Measurements from ENCODE around the gene CDH7. TPM values are rescaled to one million over a fixed set of nuclear protein-coding genes. Genes with fewer than 3 reads are reported as not detected.

Gene CDH7
- polyA plus RNA-seq, 6 donors from 2014 or later, result not detected

DNA sequence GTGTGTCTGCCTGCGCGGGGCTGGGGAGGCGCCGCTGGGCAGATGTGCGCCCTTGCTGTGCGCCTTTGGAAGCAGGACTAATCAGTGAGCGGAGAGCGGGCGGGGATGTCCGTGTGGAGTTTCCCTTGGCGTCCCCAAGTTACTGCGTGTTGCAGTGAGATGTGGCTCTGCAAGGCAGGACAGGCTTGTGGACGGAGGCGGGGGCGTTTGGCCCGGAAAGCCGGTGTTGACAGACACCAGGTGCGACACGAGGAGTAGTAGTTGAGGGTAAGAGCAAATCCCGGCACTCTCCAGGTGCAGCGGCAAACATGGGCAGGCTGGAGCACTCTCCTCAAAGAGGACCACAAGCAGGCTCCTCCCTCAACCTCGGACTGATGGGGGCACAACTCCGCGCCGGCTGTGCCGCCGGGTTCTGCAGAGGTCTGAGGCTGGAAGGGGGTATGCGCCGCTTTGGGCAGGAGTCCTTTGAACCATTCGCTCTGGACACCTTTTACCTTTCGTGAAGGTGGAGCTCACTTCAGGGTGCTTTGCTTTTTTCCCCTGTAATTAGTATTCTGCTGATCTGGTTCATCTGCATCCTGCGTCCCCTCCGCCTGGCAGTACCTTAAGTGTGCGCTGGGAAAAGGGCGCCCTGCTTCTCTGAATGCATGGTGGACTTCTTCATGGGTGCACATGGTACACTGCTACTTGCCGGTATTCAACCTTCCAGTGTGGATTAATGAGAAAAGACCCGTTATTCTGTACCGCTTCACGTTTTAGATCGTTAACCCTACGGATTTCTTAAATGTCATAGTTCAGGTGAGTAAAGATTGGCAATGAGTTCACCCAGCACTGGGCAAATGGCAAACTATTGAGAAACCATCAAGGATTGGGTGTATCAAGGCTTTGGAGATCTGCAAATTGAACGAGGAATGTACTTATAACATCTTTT is 608 bp downstream of the CDH7 start:
- H3K36me3 Mint-ChIP-seq, result peaks cover 0 to 7% of the 10 kb centered on the region in 2 donors
- DNase-seq (no peak), ATAC-seq (ENCODE audit: low read depth in 2 of 2) (no peak)
- H3K27ac Mint-ChIP-seq, result no peak overlapping the region
- H3K4me3 Mint-ChIP-seq, result peak overlapping the region in 1 of 8 donors; percentile 9
- peaks cover 0 to 2% (median 0%) of the 10 kb centered on the region in 7 donors for H3K9me3 Mint-ChIP-seq
- H3K27me3 Mint-ChIP-seq, result peaks cover 29 to 40% (median 38%) of the 10 kb centered on the region in 3 donors
- H3K4me1 Mint-ChIP-seq, result peaks cover 0 to 10% (median 4%) of the 10 kb centered on the region in 3 donors

DNA sequence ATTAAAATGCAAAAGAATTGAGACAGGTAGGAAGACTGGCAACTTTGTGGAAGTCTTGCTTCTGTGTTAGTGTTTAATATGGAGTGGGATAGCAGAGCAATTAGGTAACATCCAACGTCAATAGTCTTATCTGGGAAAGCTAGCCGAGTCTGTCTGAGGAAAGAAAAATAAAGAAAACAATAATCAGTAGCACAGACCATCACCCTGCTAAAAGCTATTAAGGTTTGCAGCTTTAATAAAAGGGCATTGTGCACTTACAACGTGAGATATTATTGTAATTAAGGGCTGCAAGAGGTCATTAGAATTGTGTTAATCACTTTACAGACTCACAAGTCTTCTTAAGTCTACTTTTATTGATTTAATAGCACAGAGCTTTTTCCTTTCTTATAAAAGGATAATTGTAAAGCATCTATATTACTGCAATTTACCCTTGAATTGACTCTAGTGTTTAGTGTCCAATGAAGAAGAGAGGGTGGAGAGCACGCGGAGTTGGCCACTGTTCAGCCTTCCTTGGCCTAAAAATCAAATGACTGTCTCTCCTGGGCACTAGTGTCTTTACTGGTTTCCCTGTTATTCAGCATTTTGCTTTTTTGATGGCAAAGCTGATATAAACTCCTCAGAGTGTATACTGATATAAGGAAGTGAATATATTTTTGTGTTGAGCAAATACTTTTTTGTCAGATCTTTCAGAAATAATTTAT is 2.0 kb downstream of the CDH7 start:
- Mint-ChIP-seq H3K36me3 (peaks cover 0 to 7% of the 10 kb centered on the region in 2 donors), H3K27ac (no peak overlapping the region), H3K27me3 (peaks cover 29 to 38% (median 31%) of the 10 kb centered on the region in 3 donors), H3K9me3 (peaks cover 0 to 5% (median 0%) of the 10 kb centered on the region in 7 donors), H3K4me3 (no peak overlapping the region), H3K4me1 (peaks cover 0 to 10% (median 4%) of the 10 kb centered on the region in 3 donors)
- DNase-seq (no peak), ATAC-seq (ENCODE audit: low read depth in 2 of 2) (no peak)

- Mint-ChIP-seq H3K9me3 (peaks cover 0 to 5% (median 0%) of the 10 kb centered on the region in 7 donors), H3K27ac (no peak overlapping the region), H3K4me3 (no peak overlapping the region), H3K36me3 (peaks cover 0 to 7% of the 10 kb centered on the region in 2 donors), H3K4me1 (peaks cover 0 to 10% (median 4%) of the 10 kb centered on the region in 3 donors), H3K27me3 (peaks cover 28 to 33% (median 29%) of the 10 kb centered on the region in 3 donors)
- DNase-seq, result no peak
- ATAC-seq (ENCODE audit: low read depth in 2 of 2), result no peak
Measured at GRCh38 chr18:65753520-65753919, 2.7 kb downstream of the CDH7 start.

DNA sequence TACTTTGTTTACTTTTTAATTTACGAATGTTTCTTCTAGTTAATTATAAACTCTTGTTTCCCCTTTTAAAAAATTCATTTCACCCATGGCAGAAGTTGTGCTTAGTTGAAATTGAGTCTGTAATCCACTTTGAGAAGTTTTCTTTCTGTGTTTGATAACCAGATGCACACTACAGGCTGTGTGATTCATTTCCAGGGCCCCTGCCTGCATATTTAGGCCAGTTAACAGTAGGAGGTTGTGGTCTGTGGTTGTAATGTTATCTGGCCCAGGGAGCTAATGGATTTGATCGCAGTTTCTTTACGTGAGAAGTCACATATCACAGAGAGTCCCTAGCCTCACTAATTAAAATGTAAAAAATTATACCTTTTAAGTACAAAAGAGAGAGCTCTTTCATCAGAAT is 3.3 kb downstream of the CDH7 start:
- H3K9me3 Mint-ChIP-seq, result peaks cover 0 to 3% (median 0%) of the 10 kb centered on the region in 7 donors
- peaks cover 22 to 27% (median 26%) of the 10 kb centered on the region in 3 donors for H3K27me3 Mint-ChIP-seq
- H3K27ac Mint-ChIP-seq, result no peak overlapping the region
- H3K36me3 Mint-ChIP-seq, result peaks cover 0 to 7% of the 10 kb centered on the region in 2 donors
- H3K4me3 Mint-ChIP-seq, result no peak overlapping the region
- ATAC-seq (ENCODE audit: low read depth in 2 of 2), result no peak
- peaks cover 0 to 10% (median 4%) of the 10 kb centered on the region in 3 donors for H3K4me1 Mint-ChIP-seq
- no peak for DNase-seq

GRCh38 chr18:65755616-65756015 is 4.8 kb downstream of the CDH7 start:
- no peak overlapping the region for H3K4me3 Mint-ChIP-seq
- peaks cover 0 to 3% (median 0%) of the 10 kb centered on the region in 3 donors for H3K4me1 Mint-ChIP-seq
- H3K36me3 Mint-ChIP-seq, result no peaks in the 10 kb centered on the region
- peaks cover 0 to 3% (median 0%) of the 10 kb centered on the region in 7 donors for H3K9me3 Mint-ChIP-seq
- no peak for ATAC-seq (ENCODE audit: low read depth in 2 of 2)
- no peak for DNase-seq
- H3K27me3 Mint-ChIP-seq, result peaks cover 13 to 16% (median 14%) of the 10 kb centered on the region in 3 donors
- H3K27ac Mint-ChIP-seq, result no peak overlapping the region

DNA sequence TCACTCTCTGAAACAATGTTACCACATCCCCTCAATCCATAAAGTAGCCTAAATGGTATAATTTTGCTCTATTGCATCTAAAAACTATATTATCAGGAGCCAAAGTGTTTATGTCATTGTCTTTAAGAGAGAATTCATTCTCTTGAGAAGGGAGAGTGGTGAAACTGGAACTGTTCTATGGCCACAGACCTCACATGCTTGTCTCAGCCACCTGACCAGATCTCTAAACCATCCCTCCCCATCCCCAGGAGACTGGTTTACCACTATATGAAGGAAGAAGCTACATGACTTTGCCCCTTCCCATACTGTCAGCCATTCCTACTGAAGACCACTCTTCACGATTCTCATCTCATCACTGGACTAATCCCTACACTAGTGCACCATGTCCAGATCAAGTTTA is 9.6 kb downstream of the CDH7 start:
- H3K9me3 Mint-ChIP-seq, result peaks cover 0 to 3% (median 0%) of the 10 kb centered on the region in 7 donors
- H3K4me1 Mint-ChIP-seq, result no peaks in the 10 kb centered on the region
- no peak for ATAC-seq (ENCODE audit: low read depth in 2 of 2)
- H3K27ac Mint-ChIP-seq, result no peak overlapping the region
- no peak overlapping the region for H3K4me3 Mint-ChIP-seq
- peaks cover 0 to 4% (median 0%) of the 10 kb centered on the region in 3 donors for H3K27me3 Mint-ChIP-seq
- no peak for DNase-seq
- H3K36me3 Mint-ChIP-seq, result no peaks in the 10 kb centered on the region

GRCh38 chr18:65761636-65762295 is 11.0 kb downstream of the CDH7 start:
- no peaks in the 10 kb centered on the region for H3K36me3 Mint-ChIP-seq
- DNase-seq (no peak), ATAC-seq (ENCODE audit: low read depth in 2 of 2) (no peak)
- no peaks in the 10 kb centered on the region for H3K4me1 Mint-ChIP-seq
- peaks cover 0 to 3% (median 0%) of the 10 kb centered on the region in 7 donors for H3K9me3 Mint-ChIP-seq
- no peak overlapping the region for H3K27ac Mint-ChIP-seq
- no peaks in the 10 kb centered on the region for H3K27me3 Mint-ChIP-seq
- no peak overlapping the region for H3K4me3 Mint-ChIP-seq

DNA sequence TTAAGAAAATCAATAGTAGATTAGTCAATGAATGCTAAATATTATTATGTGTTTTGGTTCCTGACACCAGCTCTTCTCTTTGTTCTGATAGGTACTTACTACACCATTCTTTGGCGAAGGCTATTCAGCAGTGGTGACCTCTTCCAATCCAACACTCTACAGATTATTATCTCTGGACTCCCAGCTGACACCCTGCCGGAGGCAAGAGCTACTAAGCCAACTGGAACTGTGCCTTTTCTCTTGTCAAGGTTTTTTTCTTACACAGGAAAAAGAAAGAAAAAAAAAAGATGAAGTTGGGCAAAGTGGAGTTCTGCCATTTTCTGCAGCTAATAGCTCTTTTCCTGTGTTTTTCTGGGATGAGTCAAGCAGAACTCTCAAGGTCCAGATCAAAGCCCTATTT is 11.7 kb downstream of the CDH7 start:
- H3K4me1 Mint-ChIP-seq, result no peaks in the 10 kb centered on the region
- peaks cover 0 to 2% (median 0%) of the 10 kb centered on the region in 7 donors for H3K9me3 Mint-ChIP-seq
- H3K36me3 Mint-ChIP-seq, result no peaks in the 10 kb centered on the region
- H3K27ac Mint-ChIP-seq, result no peak overlapping the region
- no peaks in the 10 kb centered on the region for H3K27me3 Mint-ChIP-seq
- DNase-seq (no peak), ATAC-seq (ENCODE audit: low read depth in 2 of 2) (no peak)
- no peak overlapping the region for H3K4me3 Mint-ChIP-seq

DNA sequence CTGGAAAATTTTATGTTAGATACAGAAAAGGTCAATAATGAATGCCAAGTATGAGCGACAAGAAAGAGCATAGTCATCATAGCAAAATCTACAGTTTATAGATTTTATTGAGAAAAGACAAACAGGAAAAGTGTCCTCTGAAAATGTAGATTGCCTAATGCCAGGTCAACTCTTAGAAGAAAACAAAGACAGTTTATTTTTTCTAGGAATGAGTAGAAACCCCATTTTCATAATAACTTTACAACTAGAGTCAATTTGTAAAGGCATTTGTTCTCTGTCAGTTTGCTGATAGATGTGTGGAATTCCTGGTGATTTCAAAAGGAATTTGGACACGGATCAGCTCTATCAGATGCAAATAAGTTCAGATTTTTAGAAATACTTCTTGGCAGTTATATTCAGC is 16.6 kb downstream of the CDH7 start:
- Mint-ChIP-seq H3K27me3 (no peaks in the 10 kb centered on the region), H3K9me3 (peaks cover 0 to 2% (median 0%) of the 10 kb centered on the region in 7 donors), H3K36me3 (no peaks in the 10 kb centered on the region), H3K4me1 (no peaks in the 10 kb centered on the region), H3K27ac (no peak overlapping the region), H3K4me3 (no peak overlapping the region)
- no peak for ATAC-seq (ENCODE audit: low read depth in 2 of 2)
- DNase-seq, result no peak

DNA sequence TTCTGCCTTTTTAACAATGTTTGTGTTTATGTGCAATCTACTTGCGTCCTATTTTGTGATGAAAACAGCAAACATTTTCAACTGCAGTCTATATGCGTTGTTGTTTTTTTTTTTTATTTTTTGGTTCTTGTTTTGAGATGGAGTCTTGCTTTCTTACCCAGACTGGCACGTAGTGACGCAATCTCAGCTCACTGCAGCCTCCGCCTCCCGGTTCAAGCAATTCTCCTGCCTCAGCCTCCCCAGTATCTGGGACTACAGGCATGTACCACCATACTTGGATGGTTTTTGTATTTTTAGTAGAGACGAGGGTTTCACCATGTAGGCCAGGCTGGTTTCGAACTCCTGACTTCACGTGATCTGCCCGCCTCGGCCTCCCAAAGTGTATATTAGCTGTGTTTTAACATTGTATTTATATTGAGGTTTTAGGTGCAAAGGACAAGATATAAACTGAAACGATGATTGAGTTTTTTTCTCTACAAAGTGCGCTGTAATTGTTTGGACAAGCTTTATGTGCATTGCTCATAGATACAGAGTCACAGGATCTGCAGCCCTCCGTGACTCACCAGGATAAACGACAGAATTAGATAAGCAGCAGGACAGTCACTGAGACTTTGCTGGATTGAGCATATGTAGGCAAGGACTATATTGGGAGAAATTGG is 17.4 kb downstream of the CDH7 start:
- no peak overlapping the region for H3K27ac Mint-ChIP-seq
- no peaks in the 10 kb centered on the region for H3K27me3 Mint-ChIP-seq
- no peak overlapping the region for H3K4me3 Mint-ChIP-seq
- no peaks in the 10 kb centered on the region for H3K4me1 Mint-ChIP-seq
- DNase-seq, result no peak
- H3K9me3 Mint-ChIP-seq, result peaks cover 0 to 2% (median 0%) of the 10 kb centered on the region in 7 donors
- H3K36me3 Mint-ChIP-seq, result no peaks in the 10 kb centered on the region
- ATAC-seq (ENCODE audit: low read depth in 2 of 2), result no peak

- H3K9me3 Mint-ChIP-seq, result no peaks in the 10 kb centered on the region
- H3K4me1 Mint-ChIP-seq, result no peaks in the 10 kb centered on the region
- no peak overlapping the region for H3K27ac Mint-ChIP-seq
- ATAC-seq (ENCODE audit: low read depth in 2 of 2) (no peak), DNase-seq (no peak)
- H3K4me3 Mint-ChIP-seq, result no peak overlapping the region
- no peaks in the 10 kb centered on the region for H3K27me3 Mint-ChIP-seq
- no peaks in the 10 kb centered on the region for H3K36me3 Mint-ChIP-seq
Measured at GRCh38 chr18:65769652-65770051, 18.8 kb downstream of the CDH7 start.

DNA sequence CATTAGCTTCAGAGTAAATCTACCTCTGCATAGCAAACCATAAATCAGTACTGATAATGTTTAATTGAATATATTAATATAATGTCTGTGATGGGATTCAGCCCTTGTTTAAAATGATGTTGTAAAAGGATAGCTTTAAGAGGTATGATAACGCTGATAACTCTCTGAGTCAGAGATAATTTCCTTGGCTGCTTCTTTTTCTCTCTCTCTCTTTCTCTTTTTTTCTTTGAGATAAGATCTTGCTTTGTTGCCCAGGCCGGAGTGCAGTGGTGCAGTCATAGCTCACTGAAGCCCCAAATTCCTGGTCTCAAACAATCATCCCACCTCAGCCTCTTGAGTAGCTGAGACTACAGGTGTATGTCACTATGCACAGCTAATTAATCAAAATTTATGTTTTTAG is 35.7 kb downstream of the CDH7 start:
- ATAC-seq (ENCODE audit: low read depth in 2 of 2), result no peak
- Mint-ChIP-seq H3K9me3 (peaks cover 0 to 8% (median 0%) of the 10 kb centered on the region in 7 donors), H3K36me3 (no peaks in the 10 kb centered on the region)

GRCh38 chr18:65788373-65788772 is 37.6 kb downstream of the CDH7 start:
- H3K27me3 Mint-ChIP-seq, result no peaks in the 10 kb centered on the region
- no peak overlapping the region for H3K4me3 Mint-ChIP-seq
- H3K27ac Mint-ChIP-seq, result no peak overlapping the region
- no peaks in the 10 kb centered on the region for H3K4me1 Mint-ChIP-seq
- DNase-seq (no peak), ATAC-seq (ENCODE audit: low read depth in 2 of 2) (no peak)
- no peaks in the 10 kb centered on the region for H3K36me3 Mint-ChIP-seq
- H3K9me3 Mint-ChIP-seq, result peaks cover 0 to 6% (median 0%) of the 10 kb centered on the region in 7 donors

More for the DNA sequence above, 35.7 kb downstream of the CDH7 start:
- Mint-ChIP-seq H3K27ac (no peak overlapping the region), H3K4me3 (no peak overlapping the region), H3K27me3 (no peaks in the 10 kb centered on the region), H3K4me1 (no peaks in the 10 kb centered on the region)
- DNase-seq, result no peak
